OCI-LY7 (cell line): ENCODE measurements around the gene SERPINB13. TPM values are rescaled to one million over a fixed set of nuclear protein-coding genes. Genes with fewer than 3 reads are reported as not detected.

Experiments used
- BruUV-seq: library from RNA; stranded (reverse); fragments of 400-500 nt; replicated peaks from 2 replicates; lab custom pipeline; 2021; lab: Mats Ljungman, UMichigan
- CTCF ChIA-PET: fragments of 300-600 bp; sonication (Branson Sonifier 250); formaldehyde crosslinking; loops from one replicate; lab custom pipeline; 2022; ENCODE audit warnings: antibody characterized with exemption; ENCODE audit not compliant: unreplicated experiment; lab: Charles Lee
- POLR2A ChIA-PET: fragments of 300-600 bp; sonication (Branson Sonifier 250); formaldehyde crosslinking; loops from one replicate; lab custom pipeline; 2022; ENCODE audit warnings: antibody characterized with exemption; lab: Charles Lee
- DNase-seq: peaks from one replicate; pipeline ENCODE4 v3.0.0-alpha.2; 2015; ENCODE audit warnings: low spot score
- H2AFZ ChIP-seq: fragments of 200-600 bp; sonication (generic), shearing (Covaris generic); 2 replicates; pipeline ENCODE4 v1.6.1; 2014; ENCODE audit warnings: mild to moderate bottlenecking, antibody characterized with exemption, low read length, moderate library complexity
- H3K27ac ChIP-seq: fragments of 200-600 bp; sonication (generic); 2 replicates; pipeline ENCODE4 v1.5.1; 2014; ENCODE audit warnings: mixed run types, low read depth, mild to moderate bottlenecking, moderate library complexity, low read length, inconsistent platforms; ENCODE audit not compliant: poor library complexity, severe bottlenecking
- H3K36me3 ChIP-seq: fragments of 200-600 bp; sonication (generic); 2 replicates; pipeline ENCODE4 v1.6.1; 2014; ENCODE audit warnings: mild to moderate bottlenecking, antibody characterized with exemption, low read length, moderate library complexity, mixed read lengths; ENCODE audit not compliant: insufficient read depth
- H3K4me1 ChIP-seq: fragments of 200-600 bp; sonication (generic); 2 replicates; pipeline ENCODE4 v1.5.1; 2014; ENCODE audit warnings: mild to moderate bottlenecking, low read length; ENCODE audit not compliant: insufficient read depth, poor library complexity, severe bottlenecking
- H3K4me2 ChIP-seq: fragments of 200-600 bp; sonication (generic); 2 replicates; pipeline ENCODE4 v1.6.1; 2014; ENCODE audit warnings: mild to moderate bottlenecking, low read length
- H3K4me3 ChIP-seq: fragments of 200-600 bp; sonication (generic); 2 replicates; pipeline ENCODE4 v1.5.1; 2014; ENCODE audit warnings: mild to moderate bottlenecking, low read depth, low read length; ENCODE audit not compliant: poor library complexity, severe bottlenecking
- H3K79me2 ChIP-seq: fragments of 200-600 bp; sonication (generic); 2 replicates; pipeline ENCODE4 v1.6.1; 2016; ENCODE audit warnings: low read depth, mild to moderate bottlenecking, low read length, moderate library complexity, mixed read lengths; ENCODE audit not compliant: insufficient read depth
- H3K9me2 ChIP-seq: fragments of 200-600 bp; sonication (generic); 2 replicates; pipeline ENCODE4 v1.6.1; 2016; ENCODE audit warnings: mild to moderate bottlenecking, low read length, mixed read lengths; ENCODE audit not compliant: insufficient read depth
- H3K9me3 ChIP-seq: fragments of 200-600 bp; sonication (generic); 2 replicates; pipeline ENCODE4 v1.6.1; 2014; ENCODE audit warnings: mild to moderate bottlenecking, mixed run types, low read length, mixed read lengths
- H4K20me1 ChIP-seq: fragments of 200-600 bp; sonication (generic); 2 replicates; pipeline ENCODE4 v1.6.1; 2014; ENCODE audit warnings: mild to moderate bottlenecking, antibody characterized with exemption, low read length, moderate library complexity, mixed read lengths; ENCODE audit not compliant: insufficient read depth
- CTCF ChIP-seq: fragments of 200-600 bp; sonication (generic); conservative IDR thresholded peaks from 2 replicates; pipeline ENCODE4 v1.5.1; 2014; ENCODE audit warnings: mild to moderate bottlenecking, antibody characterized with exemption, low read length, moderate library complexity, mixed read lengths
- EZH2phosphoT487 ChIP-seq: fragments of 200-600 bp; sonication (generic); IDR thresholded peaks from 2 replicates; pipeline ENCODE4 v1.6.1; 2018; ENCODE audit warnings: low read depth, borderline replicate concordance, mild to moderate bottlenecking, mixed run types, antibody characterized with exemption, low read length, moderate library complexity, mixed read lengths
- intact Hi-C: fragments of 100-400 bp; cut with micrococcal nuclease; formaldehyde crosslinking; loops from one replicate; pipeline ENCODE4 v1.10.0; 2022; ENCODE audit not compliant: unreplicated experiment
- total RNA-seq, 2 experiments: library from RNA; depleted of rRNA in 1 of 2; stranded (reverse); fragments of >200 nt in 1 of 2; shearing (Covaris generic) in 1 of 2; gene quantifications; 2 replicates each; pipeline ENCODE4 v1.2.3, GENCODE V29; 2014 to 2022

SERPINB13 gene
- total RNA-seq, 2 experiments from 2014 or later: not detected

- TF ChIP-seq EZH2phosphoT487 (no peak), CTCF (no peak)
- H2AFZ ChIP-seq: no peak overlapping the region
- no peak overlapping the region for H3K4me2 ChIP-seq
- no peak overlapping the region for H3K4me3 ChIP-seq
- no peaks in the 10 kb centered on the region for H4K20me1 ChIP-seq
- intact Hi-C loops: no loop called here
- CTCF ChIA-PET: no interaction called here
- no TSS peak for BruUV-seq
- H3K9me3 ChIP-seq: no peaks in the 10 kb centered on the region
- H3K27ac ChIP-seq: no peak overlapping the region
- H3K9me2 ChIP-seq: no peaks in the 10 kb centered on the region
- H3K79me2 ChIP-seq: no peaks in the 10 kb centered on the region
- DNase-seq: no peak
- POLR2A ChIA-PET: no interaction called here
- no peaks in the 10 kb centered on the region for H3K4me1 ChIP-seq
- H3K36me3 ChIP-seq: no peaks in the 10 kb centered on the region
Measured at GRCh38 chr18:63624863-63625262, 37.7 kb downstream of the SERPINB13 start.

- no peak for TF ChIP-seq CTCF
- no peak for TF ChIP-seq EZH2phosphoT487
- H3K27ac ChIP-seq: no peak overlapping the region
- POLR2A ChIA-PET: no interaction called here
- no peaks in the 10 kb centered on the region for H3K9me3 ChIP-seq
- BruUV-seq: no TSS peak
- no peaks in the 10 kb centered on the region for H3K4me1 ChIP-seq
- H3K4me3 ChIP-seq: no peak overlapping the region
- no peaks in the 10 kb centered on the region for H3K79me2 ChIP-seq
- no peaks in the 10 kb centered on the region for H3K36me3 ChIP-seq
- intact Hi-C loops: no loop called here
- H3K4me2 ChIP-seq: no peak overlapping the region
- H4K20me1 ChIP-seq: no peaks in the 10 kb centered on the region
- no peak for DNase-seq
- H2AFZ ChIP-seq: no peak overlapping the region
- no peaks in the 10 kb centered on the region for H3K9me2 ChIP-seq
- CTCF ChIA-PET: no interaction called here
Measured at GRCh38 chr18:63626431-63626830, 39.3 kb downstream of the SERPINB13 start.

GRCh38 chr18:63627819-63628218 is 40.7 kb downstream of the SERPINB13 start:
- Histone ChIP-seq H3K4me1 (no peaks in the 10 kb centered on the region), H3K4me2 (no peak overlapping the region), H3K9me2 (no peaks in the 10 kb centered on the region), H2AFZ (no peak overlapping the region), H3K9me3 (no peaks in the 10 kb centered on the region), H3K79me2 (no peaks in the 10 kb centered on the region), H3K27ac (no peak overlapping the region), H3K36me3 (no peaks in the 10 kb centered on the region), H4K20me1 (no peaks in the 10 kb centered on the region), H3K4me3 (no peak overlapping the region)
- TF ChIP-seq EZH2phosphoT487 (no peak), CTCF (no peak)
- intact Hi-C loops: no loop called here
- ChIA-PET POLR2A (interaction anchor here (0.7 kb wide), 1 partner anchor 1788 kb away, joined by 4 read pairs; no protein-coding TSS in a partner anchor), CTCF (no interaction called here)
- no TSS peak for BruUV-seq
- no peak for DNase-seq
